Esophagus squamous epithelium (tissue), 5 donors: ENCODE measurements around the gene UPF1. TPM values are rescaled to one million over a fixed set of nuclear protein-coding genes. Genes with fewer than 3 reads are reported as not detected.

Experiments used
- DNase-seq: peaks from one replicate; lab custom pipeline; 2025; lab: John Stamatoyannopoulos, UW
- H3K27ac ChIP-seq, 4 donors: fragments of 200-600 bp; sonication (generic); one replicate each; pipeline ENCODE4 v1.5.1; 2016 to 2019; ENCODE audit warnings: mild to moderate bottlenecking in 1 of 4
- H3K27me3 ChIP-seq, 4 donors: fragments of 200-600 bp; sonication (generic); 1 replicate in 3 of 4; 2 replicates in 1 of 4; pipeline versions ENCODE4 v1.5.1 to v1.6.0; 2017 to 2021; ENCODE audit warnings: antibody characterized with exemption in 1 of 4
- H3K36me3 ChIP-seq, 3 donors: fragments of 200-600 bp; sonication (generic); one replicate each; pipeline ENCODE4 v1.5.1; 2016 to 2019
- H3K4me1 ChIP-seq, 3 donors: fragments of 200-600 bp; sonication (generic); one replicate each; pipeline ENCODE4 v1.5.1; 2017 to 2019
- H3K4me3 ChIP-seq, 4 donors: fragments of 200-600 bp; sonication (generic); 1 replicate in 3 of 4; 2 replicates in 1 of 4; pipeline ENCODE4 v1.5.1; 2016 to 2019; ENCODE audit warnings: mild to moderate bottlenecking in 2 of 4, moderate library complexity in 1 of 4
- H3K9me3 ChIP-seq, 3 donors: fragments of 200-600 bp; sonication (generic); one replicate each; pipeline ENCODE4 v1.5.1; 2016 to 2019
- CTCF ChIP-seq, 6 experiments: fragments of 450-650 bp in 4 of 6; fragments of 200-600 bp in 2 of 6; sonication (generic) in 2 of 6; IDR thresholded peaks; one replicate each; pipeline ENCODE4 v1.5.1; 2016 to 2019; ENCODE audit warnings: antibody characterized with exemption in 6 of 6, mild to moderate bottlenecking in 4 of 6, moderate library complexity in 4 of 6
- POLR2A ChIP-seq, 4 donors: fragments of 450-650 bp; IDR thresholded peaks; one replicate each; pipeline ENCODE4 v1.6.1; 2017; ENCODE audit warnings: antibody characterized with exemption in 4 of 4, mild to moderate bottlenecking in 4 of 4, moderate library complexity in 3 of 4
- WGBS, 2 donors: methylation state at CpG; one replicate each; pipeline ENCODE4 v1.1.5; 2018; 5-methylcytosine and 5-hydroxymethylcytosine counted together
- intact Hi-C: fragments of 100-400 bp; cut with DNase I; formaldehyde crosslinking; loops from one replicate; pipeline ENCODE4 v1.15.0; 2022
- total RNA-seq, 4 donors: library from RNA; depleted of rRNA; stranded (reverse); fragments of >200 nt; gene quantifications; one replicate each; pipeline ENCODE4 v1.1.0, GENCODE V29; 2016
- donor health status: DM: yes; HTN: yes; CAD: no.

UPF1 gene
- total RNA-seq, 4 donors from 2014 or later: 31.6 to 69.7 (median 55.6) TPM

GRCh38 chr19:18790566-18791314 lies 41.0 kb upstream of the UPF1 start, which contains the start of gene COMP:
Gene COMP (minus strand): TSS chr19:18791305. CDS start chr19:18791269, 36 bp downstream.
- Histone ChIP-seq H3K36me3 (no peaks in the 10 kb centered on the region), H3K4me3 (peak within 1 kb of the TSS in 3 of 4 donors; percentile 22 to 59 (median 39)), H3K27me3 (peaks cover 33 to 100% (median 49%) of the 10 kb centered on the region in 4 donors), H3K4me1 (peaks cover 28 to 59% (median 29%) of the 10 kb centered on the region in 3 donors), H3K27ac (no peak within 1 kb of the TSS), H3K9me3 (no peaks in the 10 kb centered on the region)
- no peak for DNase-seq
- WGBS, 2 donors: 2 to 4% methylated on average over 22 to 30 of the region's 61 CpGs
- intact Hi-C loops: no loop called here
- TF ChIP-seq POLR2A (IDR thresholded peaks at IDR 0.05) (no peak), CTCF (IDR thresholded peaks at IDR 0.05) (no peak)

- intact Hi-C loops: no loop called here
- DNase-seq: no peak
- Histone ChIP-seq H3K27me3 (peaks cover 32 to 100% (median 47%) of the 10 kb centered on the region in 4 donors), H3K9me3 (no peaks in the 10 kb centered on the region), H3K36me3 (no peaks in the 10 kb centered on the region), H3K4me1 (peaks cover 28 to 56% (median 28%) of the 10 kb centered on the region in 3 donors), H3K27ac (no peak overlapping the region), H3K4me3 (peak overlapping the region in 2 of 4 donors; percentile 39 to 59)
- TF ChIP-seq CTCF (IDR thresholded peaks at IDR 0.05) (no peak), POLR2A (IDR thresholded peaks at IDR 0.05) (no peak)
- WGBS, 2 donors: 38 to 77% methylated on average over 4 to 10 of the region's 21 CpGs
These were observed 40.5 kb upstream of the UPF1 start for GRCh38 chr19:18791315-18791678.

GRCh38 chr19:18792661-18793060 lies 39.1 kb upstream of the UPF1 start:
- no peak overlapping the region for H3K27ac ChIP-seq
- TF ChIP-seq CTCF (IDR thresholded peaks at IDR 0.05) (no peak), POLR2A (IDR thresholded peaks at IDR 0.05) (no peak)
- peaks cover 32 to 100% (median 40%) of the 10 kb centered on the region in 4 donors for H3K27me3 ChIP-seq
- 63 to 77% methylated on average over 2 of the region's 3 CpGs for WGBS, 2 donors
- DNase-seq: no peak
- no peaks in the 10 kb centered on the region for H3K9me3 ChIP-seq
- intact Hi-C loops: no loop called here
- H3K36me3 ChIP-seq: no peaks in the 10 kb centered on the region
- H3K4me1 ChIP-seq: peaks cover 28 to 47% (median 28%) of the 10 kb centered on the region in 3 donors
- H3K4me3 ChIP-seq: no peak overlapping the region

- no peak overlapping the region for H3K4me3 ChIP-seq
- H3K9me3 ChIP-seq: no peaks in the 10 kb centered on the region
- peaks cover 28 to 100% (median 32%) of the 10 kb centered on the region in 4 donors for H3K27me3 ChIP-seq
- no peak for TF ChIP-seq CTCF (IDR thresholded peaks at IDR 0.05)
- no peak for TF ChIP-seq POLR2A (IDR thresholded peaks at IDR 0.05)
- 79 to 84% methylated on average over 10 to 12 of the region's 13 CpGs for WGBS, 2 donors
- H3K27ac ChIP-seq: no peak overlapping the region
- DNase-seq: no peak
- H3K36me3 ChIP-seq: no peaks in the 10 kb centered on the region
- intact Hi-C loops: no loop called here
- peaks cover 27 to 40% (median 28%) of the 10 kb centered on the region in 3 donors for H3K4me1 ChIP-seq
These were observed 38.4 kb upstream of the UPF1 start for GRCh38 chr19:18793144-18794028.

GRCh38 chr19:18794029-18794313 lies 37.8 kb upstream of the UPF1 start:
- H3K4me3 ChIP-seq: no peak overlapping the region
- H3K36me3 ChIP-seq: no peaks in the 10 kb centered on the region
- no peak for DNase-seq
- WGBS, 2 donors: 52 to 62% methylated on average over 5 of the region's 5 CpGs
- H3K9me3 ChIP-seq: no peaks in the 10 kb centered on the region
- peaks cover 22 to 100% (median 27%) of the 10 kb centered on the region in 4 donors for H3K27me3 ChIP-seq
- intact Hi-C loops: no loop called here
- no peak overlapping the region for H3K27ac ChIP-seq
- peaks cover 21 to 37% (median 25%) of the 10 kb centered on the region in 3 donors for H3K4me1 ChIP-seq
- no peak for TF ChIP-seq POLR2A (IDR thresholded peaks at IDR 0.05)
- no peak for TF ChIP-seq CTCF (IDR thresholded peaks at IDR 0.05)
